H4 (cell line): ENCODE data around the gene IL12RB1. TPM values are rescaled to one million over a fixed set of nuclear protein-coding genes. Genes with fewer than 3 reads are reported as not detected.

Source experiments
- DNase-seq: peaks from one replicate; pipeline ENCODE4 v3.0.0-alpha.2; 2015; ENCODE audit warnings: low spot score
- total RNA-seq: library from RNA; depleted of rRNA; stranded (reverse); fragments of >200 nt; shearing (Covaris generic); gene quantifications from 2 replicates; pipeline ENCODE4 v1.2.3, GENCODE V29; 2014; rRNA removed

Gene IL12RB1
- total RNA-seq, 1 experiment from 2014 or later = 2.4 TPM

DNA sequence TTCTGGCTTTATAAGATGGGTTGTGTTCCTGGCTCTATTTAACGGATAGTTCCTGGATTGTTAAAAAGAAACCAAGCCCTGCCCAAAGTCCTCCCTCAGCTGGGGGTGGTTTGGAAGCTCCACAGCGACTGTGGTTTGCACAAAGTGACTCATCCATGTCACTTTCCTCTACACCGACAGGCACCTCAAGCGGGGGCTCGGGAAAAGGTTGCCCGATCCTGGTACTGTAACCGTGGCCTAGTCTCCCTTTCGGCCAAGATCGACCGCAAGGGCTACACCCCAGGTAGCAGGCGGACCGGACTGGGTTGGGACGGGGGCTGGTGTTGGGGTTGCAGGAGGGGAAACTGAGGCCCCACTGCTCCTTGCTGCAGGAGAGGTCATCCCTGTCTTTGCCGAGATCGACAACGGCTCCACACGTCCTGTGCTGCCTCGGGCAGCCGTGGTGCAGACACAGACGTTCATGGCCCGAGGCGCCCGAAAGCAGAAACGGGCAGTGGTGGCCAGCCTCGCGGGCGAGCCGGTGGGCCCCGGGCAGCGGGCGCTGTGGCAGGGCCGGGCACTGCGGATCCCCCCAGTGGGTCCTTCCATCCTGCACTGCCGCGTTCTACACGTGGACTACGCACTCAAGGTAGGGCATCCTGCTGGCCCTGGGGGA lies 77.2 kb downstream of the IL12RB1 start:
- DNase-seq = peak; percentile 71

Other genes starting within 250 kb of the IL12RB1 start
- 0.37 and 0.90 TPM in 2 replicates for gene JAK3, start 239.0 kb downstream of the IL12RB1 start, total RNA-seq
- 1,138 and 1,297 TPM in 2 replicates for gene RPL18A, start 227.0 kb downstream of the IL12RB1 start, total RNA-seq
- not detected in 2 replicates for gene SLC5A5, start 215.0 kb downstream of the IL12RB1 start, total RNA-seq
- 30.4 and 36.6 TPM in 2 replicates for gene CCDC124, start 153.9 kb downstream of the IL12RB1 start, total RNA-seq
- gene KCNN1, start 119.8 kb downstream of the IL12RB1 start, total RNA-seq = 0.49 and 1.7 TPM in 2 replicates
- 8.7 and 9.3 TPM in 2 replicates for gene ARRDC2, start 78.8 kb downstream of the IL12RB1 start, total RNA-seq
- gene MAST3, start 10.8 kb upstream of the IL12RB1 start, total RNA-seq = 2.4 and 3.1 TPM in 2 replicates
- gene PIK3R2, start 66.2 kb upstream of the IL12RB1 start, total RNA-seq = 9.8 and 25.1 TPM in 2 replicates
- gene IFI30, start 86.9 kb upstream of the IL12RB1 start, total RNA-seq = 156 and 172 TPM in 2 replicates
- 17.7 and 30.9 TPM in 2 replicates for gene MPV17L2, start 106.3 kb upstream of the IL12RB1 start, total RNA-seq
- gene RAB3A, start 117.1 kb upstream of the IL12RB1 start, total RNA-seq = 0.41 and 2.2 TPM in 2 replicates
- gene PDE4C, start 139.5 kb upstream of the IL12RB1 start, total RNA-seq = 0.06 TPM in 1 of 2 replicates, not detected in the other
- 0.62 and 1.0 TPM in 2 replicates for gene IQCN, start 187.5 kb upstream of the IL12RB1 start, total RNA-seq
- gene JUND, start 194.7 kb upstream of the IL12RB1 start, total RNA-seq = 29.1 and 86.4 TPM in 2 replicates
- 349 and 397 TPM in 2 replicates for gene LSM4, start 236.1 kb upstream of the IL12RB1 start, total RNA-seq